PFSK-1 (cell line): ENCODE measurements around the gene GPS2.

Experiments used
- FOXP2 ChIP-seq: optimal IDR thresholded peaks from 2 replicates; pipeline ENCODE3; 2011; ENCODE audit warnings: borderline replicate concordance, control low read depth, inconsistent platforms; ENCODE audit not compliant: insufficient read depth; ENCODE audit errors: extremely low read length, extremely low read depth
- POLR2AphosphoS5 ChIP-seq: IDR thresholded peaks from 2 replicates; pipeline ENCODE4 v1.6.1; 2012; ENCODE audit warnings: low read depth, mild to moderate bottlenecking, control low read depth, low read length, moderate library complexity
- SIN3A ChIP-seq: IDR thresholded peaks from 2 replicates; pipeline ENCODE4 v1.6.1; 2012; ENCODE audit warnings: mild to moderate bottlenecking, low read length, moderate library complexity, borderline replicate concordance; ENCODE audit not compliant: insufficient read depth
- TAF1 ChIP-seq: IDR thresholded peaks from 2 replicates; pipeline ENCODE4 v1.6.1; 2012; ENCODE audit warnings: low read length, control low read depth, borderline replicate concordance; ENCODE audit not compliant: insufficient read depth
- TF ChIP-seq, protein P1 (sequence below), 2 experiments: IDR thresholded peaks; 2 replicates each; pipeline versions ENCODE4 v1.6.1 to v1.8.0; 2011 to 2012; ENCODE audit warnings: low read depth in 2 of 2, low read length in 2 of 2, control low read depth in 1 of 2, inconsistent platforms in 1 of 2, mild to moderate bottlenecking in 1 of 2, moderate library complexity in 1 of 2; ENCODE audit not compliant: insufficient read depth in 1 of 2

The GPS2 gene

DNA sequence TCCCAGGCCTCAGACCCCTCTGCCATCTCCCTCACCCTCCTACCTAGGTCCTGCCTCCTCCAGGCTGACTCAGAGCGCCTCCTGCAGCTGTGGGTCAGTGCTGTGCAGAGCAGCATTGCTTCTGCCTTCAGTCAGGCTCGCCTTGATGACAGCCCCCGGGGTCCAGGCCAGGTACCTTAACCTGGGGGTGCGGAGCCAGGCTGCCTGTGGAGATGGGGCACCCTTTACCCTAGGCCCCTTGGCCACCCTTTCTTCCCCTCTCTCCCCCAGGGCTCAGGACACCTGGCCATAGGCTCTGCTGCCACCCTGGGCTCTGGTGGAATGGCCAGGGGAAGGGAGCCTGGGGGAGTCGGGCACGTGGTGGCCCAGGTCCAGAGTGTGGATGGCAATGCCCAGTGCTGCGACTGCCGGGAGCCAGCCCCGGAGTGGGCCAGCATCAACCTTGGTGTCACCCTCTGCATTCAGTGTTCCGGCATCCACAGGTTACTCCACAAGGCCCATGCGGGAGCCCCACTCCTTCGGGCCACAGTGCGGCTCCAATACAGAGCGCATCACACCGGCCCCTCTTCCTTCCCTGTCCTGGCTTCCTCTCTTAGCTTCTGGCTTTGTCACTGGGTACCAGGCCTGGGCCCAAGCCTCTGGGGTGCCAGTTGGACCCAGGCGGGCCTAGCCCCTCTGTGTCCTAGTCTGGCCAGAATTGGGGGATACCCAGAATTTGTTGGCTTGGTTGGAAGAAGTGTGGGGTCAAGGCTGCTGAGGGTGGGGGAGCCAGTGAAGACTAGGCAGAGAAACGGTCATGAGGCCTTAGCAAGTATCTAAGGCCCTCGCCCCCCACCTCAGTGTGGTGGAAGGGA, 31.8 kb upstream of the GPS2 start:
- TF ChIP-seq, protein P1, sequence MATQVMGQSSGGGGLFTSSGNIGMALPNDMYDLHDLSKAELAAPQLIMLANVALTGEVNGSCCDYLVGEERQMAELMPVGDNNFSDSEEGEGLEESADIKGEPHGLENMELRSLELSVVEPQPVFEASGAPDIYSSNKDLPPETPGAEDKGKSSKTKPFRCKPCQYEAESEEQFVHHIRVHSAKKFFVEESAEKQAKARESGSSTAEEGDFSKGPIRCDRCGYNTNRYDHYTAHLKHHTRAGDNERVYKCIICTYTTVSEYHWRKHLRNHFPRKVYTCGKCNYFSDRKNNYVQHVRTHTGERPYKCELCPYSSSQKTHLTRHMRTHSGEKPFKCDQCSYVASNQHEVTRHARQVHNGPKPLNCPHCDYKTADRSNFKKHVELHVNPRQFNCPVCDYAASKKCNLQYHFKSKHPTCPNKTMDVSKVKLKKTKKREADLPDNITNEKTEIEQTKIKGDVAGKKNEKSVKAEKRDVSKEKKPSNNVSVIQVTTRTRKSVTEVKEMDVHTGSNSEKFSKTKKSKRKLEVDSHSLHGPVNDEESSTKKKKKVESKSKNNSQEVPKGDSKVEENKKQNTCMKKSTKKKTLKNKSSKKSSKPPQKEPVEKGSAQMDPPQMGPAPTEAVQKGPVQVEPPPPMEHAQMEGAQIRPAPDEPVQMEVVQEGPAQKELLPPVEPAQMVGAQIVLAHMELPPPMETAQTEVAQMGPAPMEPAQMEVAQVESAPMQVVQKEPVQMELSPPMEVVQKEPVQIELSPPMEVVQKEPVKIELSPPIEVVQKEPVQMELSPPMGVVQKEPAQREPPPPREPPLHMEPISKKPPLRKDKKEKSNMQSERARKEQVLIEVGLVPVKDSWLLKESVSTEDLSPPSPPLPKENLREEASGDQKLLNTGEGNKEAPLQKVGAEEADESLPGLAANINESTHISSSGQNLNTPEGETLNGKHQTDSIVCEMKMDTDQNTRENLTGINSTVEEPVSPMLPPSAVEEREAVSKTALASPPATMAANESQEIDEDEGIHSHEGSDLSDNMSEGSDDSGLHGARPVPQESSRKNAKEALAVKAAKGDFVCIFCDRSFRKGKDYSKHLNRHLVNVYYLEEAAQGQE (IDR thresholded peaks at IDR 0.05; ENCODE audit: insufficient read depth in 1 of 2, low read depth in 2 of 2, low read length in 2 of 2) = no peak
- TF ChIP-seq TAF1 = no peak
- TF ChIP-seq FOXP2 = no peak
- no peak for TF ChIP-seq POLR2AphosphoS5
- no peak for TF ChIP-seq SIN3A

DNA sequence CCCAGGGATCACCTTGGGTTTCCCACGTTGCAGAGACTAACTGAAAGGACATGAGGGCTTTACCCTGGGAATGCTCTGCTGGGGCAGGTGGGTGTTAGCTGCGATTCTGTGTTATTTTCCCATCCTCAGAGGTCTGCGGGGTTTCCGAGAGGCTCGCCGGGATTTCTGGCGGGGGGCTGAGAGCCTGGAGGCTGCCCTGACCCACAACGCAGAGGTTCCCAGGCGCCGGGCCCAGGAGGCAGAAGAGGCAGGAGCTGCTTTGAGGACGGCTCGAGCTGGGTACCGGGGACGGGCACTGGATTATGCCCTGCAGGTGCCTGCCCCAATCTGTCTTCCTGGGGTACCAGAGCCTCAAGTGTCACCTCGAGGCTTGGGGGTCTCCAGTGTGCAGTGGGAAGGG, 28.1 kb upstream of the GPS2 start:
- TF ChIP-seq, protein P1 (IDR thresholded peaks at IDR 0.05; ENCODE audit: insufficient read depth in 1 of 2, low read depth in 2 of 2, low read length in 2 of 2) = no peak
- no peak for TF ChIP-seq TAF1
- TF ChIP-seq FOXP2 = no peak
- TF ChIP-seq POLR2AphosphoS5 = no peak
- TF ChIP-seq SIN3A = no peak

DNA sequence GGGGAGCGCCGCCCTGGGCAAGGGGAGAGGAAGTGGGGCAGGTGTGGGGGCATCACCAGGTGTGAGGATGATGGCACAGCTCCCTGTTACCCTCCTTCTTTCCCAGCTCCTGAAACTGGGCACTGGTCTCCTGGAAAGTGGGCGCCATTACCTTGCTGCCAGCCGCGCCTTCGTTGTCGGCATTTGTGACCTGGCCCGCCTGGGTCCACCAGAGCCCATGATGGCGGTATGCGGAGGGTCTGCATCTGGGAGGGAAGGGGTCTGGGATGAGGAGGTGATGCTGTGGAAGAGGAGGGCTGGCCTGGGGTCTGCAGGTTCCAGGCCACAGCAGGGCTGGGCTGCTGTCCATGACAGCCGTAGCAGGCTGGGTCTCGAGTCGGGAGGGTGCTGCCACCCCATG, 26.7 kb upstream of the GPS2 start:
- TF ChIP-seq, protein P1 (IDR thresholded peaks at IDR 0.05; ENCODE audit: insufficient read depth in 1 of 2, low read depth in 2 of 2, low read length in 2 of 2) = no peak
- TF ChIP-seq SIN3A = no peak
- TF ChIP-seq FOXP2 = no peak
- no peak for TF ChIP-seq POLR2AphosphoS5
- TF ChIP-seq TAF1 = no peak

DNA sequence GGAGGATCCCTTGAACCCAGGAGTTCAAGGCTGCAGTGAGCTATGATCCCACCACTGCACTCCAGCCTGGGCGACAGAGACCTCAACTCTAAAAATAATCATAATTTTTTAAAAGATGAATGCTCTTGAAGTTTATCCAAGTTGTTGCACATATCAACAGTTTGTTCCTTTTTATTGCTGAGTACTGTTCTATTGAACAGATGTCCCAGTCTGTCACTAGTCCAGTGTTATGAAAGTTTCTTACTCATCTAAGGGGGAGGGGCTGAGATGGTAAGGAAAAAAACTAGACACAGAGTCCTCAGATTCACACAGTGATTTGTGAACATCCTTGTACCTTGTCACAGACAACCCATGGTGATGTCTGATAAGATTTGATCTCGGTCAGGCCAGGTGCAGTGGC, 25.0 kb upstream of the GPS2 start:
- no peak for TF ChIP-seq FOXP2
- no peak for TF ChIP-seq TAF1
- TF ChIP-seq, protein P1 (IDR thresholded peaks at IDR 0.05; ENCODE audit: insufficient read depth in 1 of 2, low read depth in 2 of 2, low read length in 2 of 2) = no peak
- TF ChIP-seq SIN3A = no peak
- TF ChIP-seq POLR2AphosphoS5 = no peak

DNA sequence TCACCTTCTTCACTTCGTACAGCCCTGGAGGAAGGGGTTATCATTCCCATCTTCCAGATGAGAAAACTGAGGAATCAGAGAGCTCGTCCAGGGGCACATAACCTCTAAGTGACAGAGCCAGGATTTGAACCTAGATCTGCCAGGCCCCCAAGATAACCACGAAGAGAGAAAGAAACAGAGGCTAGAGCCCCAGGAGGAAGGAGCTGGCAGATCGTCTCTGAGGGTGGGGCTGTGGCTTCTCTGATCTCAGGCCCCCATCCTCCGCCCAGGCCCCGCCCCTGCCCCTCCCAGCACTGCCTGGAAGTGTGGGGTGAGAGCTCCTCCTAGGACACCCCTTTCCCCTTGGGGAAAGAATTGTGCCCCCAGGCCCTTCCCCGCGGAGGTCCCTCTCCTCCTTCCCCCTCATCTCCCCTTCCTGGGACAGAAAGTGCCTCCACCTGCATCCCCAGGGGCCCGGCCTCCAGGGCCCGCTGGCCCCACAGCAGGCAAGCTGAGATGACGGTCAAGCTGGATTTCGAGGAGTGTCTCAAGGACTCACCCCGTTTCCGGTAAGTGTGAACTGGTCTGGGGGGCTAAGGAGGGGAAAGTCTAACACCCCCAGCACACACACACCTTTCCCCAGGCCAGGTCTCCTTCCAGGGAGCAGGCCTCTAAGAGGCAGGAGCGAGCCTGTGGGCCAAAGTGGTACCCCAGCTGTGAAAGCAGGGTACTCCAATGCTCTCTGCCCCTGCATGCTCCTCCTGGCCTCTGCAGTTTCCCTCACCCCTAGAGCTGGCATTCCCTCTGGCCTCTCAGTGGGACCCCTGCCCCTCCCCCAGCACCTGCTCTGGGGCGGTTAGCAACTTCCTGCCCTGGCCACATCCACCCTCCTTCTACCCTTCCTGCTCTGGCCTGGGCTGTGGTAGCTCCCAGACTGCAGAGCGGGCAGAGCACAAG, 21.3 kb upstream of the GPS2 start, which contains the start of gene ACAP1:
Gene ACAP1 (plus strand): TSS at position 290 of the 936 bp plus-strand sequence. CDS start 206 bp downstream, at position 496.
- TF ChIP-seq, protein P1 (IDR thresholded peaks at IDR 0.05; ENCODE audit: insufficient read depth in 1 of 2, low read depth in 2 of 2, low read length in 2 of 2) = no peak
- TF ChIP-seq TAF1 (no peak), SIN3A (no peak), POLR2AphosphoS5 (no peak), FOXP2 (no peak)
